NCI-H1694 (cell line): ENCODE results near the gene NT5DC3.

Experiments used
- DNase-seq: peaks from one replicate; lab custom pipeline; 2025; lab: John Stamatoyannopoulos, UW

NT5DC3 gene

GRCh38 chr12:103748002-103748401, 93.0 kb downstream of the NT5DC3 start:
- no peak for DNase-seq

GRCh38 chr12:103745962-103746361, 95.1 kb downstream of the NT5DC3 start:
- peak; percentile 54 for DNase-seq

DNA sequence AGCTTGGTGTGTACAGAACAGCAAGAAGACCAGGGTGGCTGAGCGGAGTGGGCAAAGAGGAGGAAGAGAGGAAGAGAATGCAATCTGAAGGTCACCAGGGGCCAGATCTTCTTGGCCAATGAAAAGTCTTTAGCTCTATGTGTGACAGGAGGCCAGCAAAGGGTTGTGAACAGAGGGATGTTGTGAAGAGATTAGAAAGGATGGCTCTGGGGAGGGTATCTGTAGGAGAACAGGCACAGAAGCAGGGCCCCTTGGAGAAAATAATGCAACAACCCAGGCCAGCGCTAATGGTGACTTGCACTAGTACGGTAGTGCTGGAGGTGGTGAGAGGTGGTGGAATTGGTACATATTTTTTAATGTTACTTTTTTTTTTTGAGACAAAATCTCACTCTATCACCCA, 97.2 kb downstream of the NT5DC3 start:
- DNase-seq, result no peak

DNA sequence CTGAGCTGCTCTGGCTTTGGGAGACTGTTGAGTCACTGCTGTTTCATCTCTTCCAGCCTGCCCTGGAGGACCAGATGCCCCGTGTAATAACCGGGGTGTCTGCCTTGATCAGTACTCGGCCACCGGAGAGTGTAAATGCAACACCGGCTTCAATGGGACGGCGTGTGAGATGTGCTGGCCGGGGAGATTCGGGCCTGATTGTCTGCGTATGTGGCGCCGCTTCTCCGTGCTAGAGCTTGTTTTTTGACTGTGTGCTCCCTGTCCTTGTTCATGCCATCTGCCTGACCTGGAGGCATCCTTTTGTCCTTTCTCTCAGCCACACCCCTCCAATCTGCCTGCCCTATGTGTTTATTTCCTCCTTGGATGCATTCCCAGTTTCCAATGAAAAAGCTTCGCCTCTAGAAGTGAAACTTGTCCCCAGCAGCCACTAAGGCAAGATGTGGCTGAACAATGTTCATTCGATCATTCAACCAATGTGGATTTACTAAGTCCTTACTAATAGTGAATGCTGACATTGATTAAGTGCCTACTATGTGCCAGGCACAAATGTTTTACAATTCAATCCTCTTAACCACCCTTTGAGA, 98.6 kb downstream of the NT5DC3 start:
- DNase-seq, result peak; percentile 93

DNA sequence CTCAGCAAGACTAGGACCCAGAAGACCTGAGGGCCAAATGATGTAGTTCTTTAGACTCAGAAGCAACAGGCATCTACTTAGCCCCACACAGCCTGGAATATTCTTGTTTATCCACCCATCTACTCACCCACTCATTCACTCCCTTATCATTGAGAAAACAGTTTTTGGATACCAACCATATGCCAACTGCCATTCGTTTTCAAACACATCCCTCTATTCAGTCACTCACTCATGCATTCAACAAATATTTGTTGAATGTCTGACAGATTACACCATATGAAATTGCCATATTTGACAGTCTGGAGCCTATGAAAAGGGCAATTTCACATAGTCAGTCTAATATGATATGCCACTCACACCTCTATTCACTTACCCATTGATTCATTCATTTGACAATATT, 103.2 kb downstream of the NT5DC3 start:
- no peak for DNase-seq

GRCh38 chr12:103736572-103736971, 104.5 kb downstream of the NT5DC3 start:
- no peak for DNase-seq

DNA sequence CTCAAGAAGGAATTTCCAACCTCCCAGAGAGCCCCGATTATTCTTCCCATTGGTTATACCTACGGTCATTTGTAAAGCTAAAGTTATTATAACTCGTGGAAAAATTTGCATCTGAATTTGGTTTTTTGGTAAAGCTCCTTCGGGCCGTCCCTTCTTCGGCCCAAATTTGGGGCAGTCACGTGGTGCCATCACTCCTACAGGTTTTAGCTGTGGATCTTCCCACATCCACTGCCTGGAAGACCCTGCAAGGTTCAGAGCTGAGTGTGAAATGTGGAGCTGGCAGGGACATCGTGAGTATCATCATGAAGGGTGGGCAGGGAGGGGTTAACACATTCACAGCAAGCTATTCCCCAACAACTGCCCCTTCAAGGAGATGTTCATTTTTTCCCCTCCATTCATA, 105.7 kb downstream of the NT5DC3 start:
- DNase-seq, result no peak

DNA sequence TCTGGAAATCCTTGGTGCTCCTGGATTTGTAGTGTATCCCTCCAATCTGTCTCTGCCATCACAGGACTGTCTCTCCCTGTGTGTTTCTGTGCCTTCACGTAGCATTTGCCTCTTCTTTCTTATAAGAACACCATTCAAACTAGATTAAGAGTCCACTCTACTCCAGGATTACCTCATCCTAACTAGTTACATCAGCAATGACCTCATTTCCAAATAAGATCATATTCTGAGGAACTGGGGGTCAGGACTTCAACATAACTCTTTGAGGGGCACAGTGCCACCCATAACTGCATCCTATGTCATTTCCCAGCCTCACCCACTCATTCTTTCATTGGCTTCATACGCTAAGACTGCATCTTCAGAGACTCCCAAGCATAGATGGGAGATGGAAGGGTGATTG, 106.2 kb downstream of the NT5DC3 start:
- no peak for DNase-seq

DNA sequence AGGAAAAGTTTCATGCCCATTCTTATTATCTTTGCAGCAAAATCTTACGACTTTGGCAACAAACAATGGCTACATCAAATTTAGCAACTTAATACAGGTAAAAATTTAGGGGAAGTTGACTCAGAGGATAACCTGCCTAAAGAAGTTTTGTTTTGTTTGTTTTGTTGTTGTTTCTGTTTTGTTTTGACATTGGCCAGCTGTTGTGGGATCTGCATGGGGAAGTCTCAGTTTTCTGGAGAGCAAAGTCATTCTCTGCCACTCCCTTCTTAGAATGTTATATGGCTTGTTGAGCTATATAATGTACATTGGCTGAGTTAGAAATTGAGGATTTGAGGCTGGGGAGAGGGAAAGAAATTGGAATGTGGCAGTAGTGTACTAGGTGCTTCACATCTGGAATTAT, 109.5 kb downstream of the NT5DC3 start:
- DNase-seq, result no peak

DNA sequence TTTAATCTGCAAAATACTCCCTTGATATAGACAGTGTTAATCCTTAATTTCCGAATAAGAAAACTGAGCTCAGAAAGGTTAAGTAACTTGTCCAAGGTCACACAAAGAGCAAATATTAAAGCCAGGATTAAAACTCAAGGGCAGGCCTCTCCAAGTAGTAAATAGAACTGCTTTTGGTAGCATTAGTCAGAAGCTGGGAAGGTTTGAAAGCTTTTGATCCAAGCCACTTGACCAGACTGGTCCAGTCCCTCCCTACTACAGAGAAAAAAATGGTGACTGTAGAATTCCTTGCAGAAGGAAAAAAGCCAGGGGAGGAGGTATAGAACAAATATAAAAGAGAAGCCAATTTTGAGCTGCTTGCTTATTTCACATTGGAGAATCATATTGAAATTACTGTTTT, 111.5 kb downstream of the NT5DC3 start:
- DNase-seq, result no peak

DNA sequence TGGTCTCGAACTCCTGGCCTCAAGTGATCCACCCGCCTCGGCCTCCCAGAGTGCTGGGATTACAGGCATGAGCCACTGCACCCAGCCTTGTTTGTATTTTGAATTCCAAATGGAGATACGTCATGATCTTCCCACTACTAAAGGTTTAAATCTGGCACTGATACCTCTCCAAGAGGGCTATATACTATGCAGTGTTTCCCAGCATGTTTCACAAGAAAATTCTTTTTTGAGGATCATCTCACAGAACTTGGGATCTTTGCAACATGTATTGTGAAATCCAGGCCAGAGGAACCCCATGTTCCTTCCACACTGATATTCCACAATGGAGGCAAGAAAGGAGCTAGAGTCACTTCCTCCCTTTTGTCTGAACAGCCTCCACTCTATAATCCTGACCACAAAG, 112.7 kb downstream of the NT5DC3 start:
- no peak for DNase-seq

GRCh38 chr12:103727638-103728037, 113.4 kb downstream of the NT5DC3 start:
- no peak for DNase-seq

- no peak for DNase-seq
These were observed 115.6 kb downstream of the NT5DC3 start for GRCh38 chr12:103725398-103725797.
